HCT116 (cell line): Measurements from ENCODE around the gene CAMSAP1. TPM values are rescaled to one million over a fixed set of nuclear protein-coding genes. Genes with fewer than 3 reads are reported as not detected.

Source experiments
- ATAC-seq: fragments of 200-7000 bp; cut with Tn5 transposase; 2 replicates; pipeline ENCODE4 v1.9.1; 2020; ENCODE audit warnings: mild to moderate bottlenecking, moderate library complexity
- BruUV-seq: library from RNA; stranded (reverse); fragments of 400-500 nt; replicated peaks from 2 replicates; lab custom pipeline; 2021; lab: Mats Ljungman, UMichigan
- CTCF ChIA-PET: fragments of 300-600 bp; sonication (Branson Sonifier 250); formaldehyde crosslinking; loops from one replicate; lab custom pipeline; 2021; ENCODE audit warnings: antibody characterized with exemption; lab: Charles Lee
- POLR2A ChIA-PET: fragments of 300-600, 350-600 bp; sonication (Branson Sonifier 250); formaldehyde crosslinking; loops from one replicate; lab custom pipeline; 2021; ENCODE audit warnings: antibody characterized with exemption; lab: Charles Lee
- RAD21 ChIA-PET, 2 experiments: fragments of 300-600 bp; sonication (Branson Sonifier 250); formaldehyde crosslinking; loops; one replicate each; lab custom pipeline; 2023; ENCODE audit warnings: low total read pairs in 2 of 2; ENCODE audit not compliant: uncharacterized antibody in 2 of 2, unreplicated experiment in 2 of 2, low non-redundant PET in 1 of 2; lab: Charles Lee
- DNase-seq: peaks from one replicate; pipeline ENCODE4 v3.0.0-alpha.2; 2010; ENCODE audit warnings: low read depth, low spot score
- H2AFZ ChIP-seq: fragments of 200-600 bp; shearing (Covaris generic), sonication (generic); 2 replicates; pipeline ENCODE4 v1.6.1; 2017; ENCODE audit warnings: low read depth, mixed run types, mixed read lengths, antibody characterized with exemption, low read length; ENCODE audit not compliant: poor library complexity, severe bottlenecking
- H3K27ac ChIP-seq: 2 replicates; pipeline ENCODE4 v1.5.1; 2012; ENCODE audit warnings: low read depth, low read length
- H3K27me3 ChIP-seq: fragments of 200-600 bp; sonication (generic); 2 replicates; pipeline ENCODE4 v1.6.1; 2016; ENCODE audit warnings: mixed run types, low read length, mixed read lengths; ENCODE audit not compliant: insufficient read depth
- H3K36me3 ChIP-seq, 2 experiments: fragments of 200-500 bp in 1 of 2; fragments of 200-600 bp in 1 of 2; sonication (Bioruptor generic) in 1 of 2; sonication (generic) in 1 of 2; 2 replicates each; pipeline versions ENCODE4 v1.5.1 to v1.6.1; 2014 to 2016; ENCODE audit warnings: low read length in 2 of 2, inconsistent platforms in 1 of 2, mixed read lengths in 1 of 2, mixed run types in 1 of 2; ENCODE audit not compliant: insufficient read depth in 2 of 2, control insufficient read depth in 1 of 2
- H3K4me1 ChIP-seq, 2 experiments: fragments of 200-600 bp in 1 of 2; sonication (generic) in 1 of 2; 2 replicates each; pipeline versions ENCODE4 v1.5.1 to v1.6.1; 2012 to 2017; ENCODE audit warnings: low read length in 2 of 2, inconsistent platforms in 1 of 2, mild to moderate bottlenecking in 1 of 2, mixed read lengths in 1 of 2, mixed run types in 1 of 2, moderate library complexity in 1 of 2; ENCODE audit not compliant: insufficient read depth in 2 of 2, control insufficient read depth in 1 of 2
- H3K4me2 ChIP-seq: fragments of 200-600 bp; sonication (generic); 2 replicates; pipeline ENCODE4 v1.6.1; 2017; ENCODE audit warnings: mixed run types, low read length, mixed read lengths
- H3K4me3 ChIP-seq, 2 experiments: fragments of 200-600 bp in 1 of 2; sonication (generic) in 1 of 2; replicated peaks in 1 of 2; 2 replicates each; pipeline ENCODE4 v1.5.1; 2011 to 2016; ENCODE audit warnings: low read length in 2 of 2, control low read depth in 1 of 2, low read depth in 1 of 2, mild to moderate bottlenecking in 1 of 2, mixed read lengths in 1 of 2, mixed run types in 1 of 2
- H3K79me2 ChIP-seq: fragments of 200-600 bp; sonication (generic); 2 replicates; pipeline ENCODE4 v1.6.1; 2017; ENCODE audit warnings: mild to moderate bottlenecking, mixed run types, low read length, moderate library complexity, mixed read lengths; ENCODE audit not compliant: insufficient read depth
- H3K9ac ChIP-seq: fragments of 200-600 bp; sonication (generic); 2 replicates; pipeline ENCODE4 v1.6.1; 2016; ENCODE audit warnings: low read length, mixed read lengths
- H3K9me2 ChIP-seq: fragments of 200-600 bp; sonication (generic), shearing (Covaris generic); 2 replicates; pipeline ENCODE4 v1.6.1; 2017; ENCODE audit warnings: mixed run types, mild to moderate bottlenecking, moderate library complexity; ENCODE audit not compliant: insufficient read depth
- H3K9me3 ChIP-seq, 2 experiments: fragments of 200-500 bp in 1 of 2; fragments of 200-600 bp in 1 of 2; sonication (Bioruptor generic) in 1 of 2; sonication (generic) in 1 of 2; 2 replicates each; pipeline ENCODE4 v1.6.1; 2014 to 2017; ENCODE audit warnings: low read length in 2 of 2, mixed read lengths in 2 of 2, inconsistent platforms in 1 of 2, low read depth in 1 of 2, mild to moderate bottlenecking in 1 of 2, mixed run types in 1 of 2, moderate library complexity in 1 of 2; ENCODE audit not compliant: control insufficient read depth in 1 of 2, insufficient read depth in 1 of 2
- H4K20me1 ChIP-seq: fragments of 200-600 bp; sonication (generic), shearing (Covaris generic); 2 replicates; pipeline ENCODE4 v1.6.1; 2017; ENCODE audit warnings: mixed run types, mild to moderate bottlenecking, moderate library complexity; ENCODE audit not compliant: insufficient read depth
- CEBPB ChIP-seq: IDR thresholded peaks from 2 replicates; pipeline ENCODE4 v1.6.1; 2012; ENCODE audit warnings: low read depth
- ELF1 ChIP-seq: IDR thresholded peaks from 2 replicates; pipeline ENCODE4 v1.6.1; 2012; ENCODE audit warnings: low read depth, borderline replicate concordance
- EZH2 ChIP-seq: fragments of 200-600 bp; sonication (generic); IDR thresholded peaks from 2 replicates; pipeline ENCODE4 v1.6.1; 2017; ENCODE audit warnings: antibody characterized with exemption, mixed run types
- EZH2phosphoT487 ChIP-seq: fragments of 200-600 bp; IDR thresholded peaks from 2 replicates; pipeline ENCODE4 v1.6.1; 2018; ENCODE audit warnings: antibody characterized with exemption, borderline replicate concordance
- FOSL1 ChIP-seq: IDR thresholded peaks from 2 replicates; pipeline ENCODE4 v1.6.1; 2012; ENCODE audit warnings: low read depth
- JUND ChIP-seq: IDR thresholded peaks from 2 replicates; pipeline ENCODE4 v1.6.1; 2012
- POLR2A ChIP-seq: IDR thresholded peaks from 2 replicates; pipeline ENCODE4 v1.7.0; 2011; ENCODE audit warnings: borderline replicate concordance; ENCODE audit not compliant: insufficient read depth, insufficient read length; ENCODE audit errors: extremely low read depth
- POLR2AphosphoS5 ChIP-seq: IDR thresholded peaks from 2 replicates; pipeline ENCODE4 v1.6.1; 2011; ENCODE audit warnings: mild to moderate bottlenecking, low read depth, low read length, moderate library complexity
- RAD21 ChIP-seq: IDR thresholded peaks from 2 replicates; pipeline ENCODE4 v1.6.1; 2012; ENCODE audit warnings: low read depth, mild to moderate bottlenecking
- SIN3A ChIP-seq: IDR thresholded peaks from 2 replicates; pipeline ENCODE4 v1.6.1; 2012; ENCODE audit warnings: low read depth
- TCF7L2 ChIP-seq: IDR thresholded peaks from 2 replicates; pipeline ENCODE4 v1.7.0; 2011; ENCODE audit warnings: borderline replicate concordance, inconsistent platforms; ENCODE audit not compliant: insufficient read depth, insufficient read length; ENCODE audit errors: extremely low read depth
- YY1 ChIP-seq: IDR thresholded peaks from 2 replicates; pipeline ENCODE4 v1.6.1; 2011; ENCODE audit warnings: low read length, low read depth, moderate library complexity, mild to moderate bottlenecking; ENCODE audit not compliant: insufficient replicate concordance; ENCODE audit errors: extremely low read depth
- ZFX ChIP-seq: fragments of 450-650 bp; IDR thresholded peaks from 2 replicates; pipeline ENCODE4 v1.6.1; 2017
- intact Hi-C: fragments of 100-400 bp; cut with micrococcal nuclease; formaldehyde crosslinking; loops from 2 replicates; pipeline ENCODE4 v1.10.0; 2022
- total RNA-seq: library from RNA; stranded (reverse); gene quantifications from one replicate; pipeline ENCODE4 v1.2.1, GENCODE V29; 2021; ENCODE audit not compliant: unreplicated experiment
- TF ChIP-seq, protein P1 (sequence below): IDR thresholded peaks from 2 replicates; pipeline ENCODE4 v1.6.1; 2012; ENCODE audit warnings: low read depth
- TF ChIP-seq, protein P2 (sequence below): IDR thresholded peaks from 2 replicates; pipeline ENCODE4 v1.6.1; 2011; ENCODE audit warnings: mild to moderate bottlenecking, low read length, moderate library complexity; ENCODE audit not compliant: insufficient replicate concordance; ENCODE audit errors: extremely low read depth

CAMSAP1 gene
- total RNA-seq, 1 experiment from 2014 or later, result 33.1 TPM

DNA sequence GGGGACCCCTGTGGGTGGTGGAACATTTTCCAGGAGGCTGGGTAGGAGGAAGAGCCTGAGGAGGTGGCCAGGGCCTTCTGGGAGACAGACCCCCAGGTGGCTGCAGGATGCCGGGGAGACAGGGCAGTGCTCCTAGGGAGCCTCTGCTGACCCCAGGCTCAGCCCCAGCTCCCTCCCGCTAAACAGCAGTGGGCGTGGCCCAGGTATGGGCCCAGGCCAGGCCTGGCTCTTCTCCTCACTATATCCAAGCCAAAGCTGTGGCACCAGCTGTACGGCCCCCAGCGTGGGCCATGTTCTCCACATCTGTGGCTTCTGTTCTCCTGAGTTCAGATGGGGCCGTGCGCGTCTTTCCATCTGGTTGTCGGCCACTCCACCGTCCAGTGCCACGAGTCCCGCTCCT, 146.9 kb downstream of the CAMSAP1 start:
- ChIA-PET POLR2A (no interaction called here), CTCF (no interaction called here), RAD21 (no interaction called here)
- no peaks in the 10 kb centered on the region for H3K79me2 ChIP-seq
- H4K20me1 ChIP-seq, result no peaks in the 10 kb centered on the region
- BruUV-seq, result no TSS peak
- intact Hi-C loops, result no loop called here
- H3K36me3 ChIP-seq, result no peaks in the 10 kb centered on the region
- no peak overlapping the region for H3K4me2 ChIP-seq
- no peak overlapping the region for H3K9ac ChIP-seq
- no peak for TF ChIP-seq CEBPB
- no peak for TF ChIP-seq JUND
- no peak for TF ChIP-seq ELF1
- no peak for TF ChIP-seq ZFX
- no peak for TF ChIP-seq FOSL1
- TF ChIP-seq RAD21, result no peak
- no peak for TF ChIP-seq SIN3A
- no peak for TF ChIP-seq POLR2AphosphoS5
- TF ChIP-seq EZH2phosphoT487, result no peak
- TF ChIP-seq POLR2A, result no peak
- no peak overlapping the region for H2AFZ ChIP-seq
- DNase-seq, result no peak
- no peak overlapping the region for H3K27ac ChIP-seq
- H3K27me3 ChIP-seq, result no peaks in the 10 kb centered on the region
- H3K9me2 ChIP-seq, result no peaks in the 10 kb centered on the region
- H3K4me1 ChIP-seq, result no peaks in the 10 kb centered on the region
- H3K9me3 ChIP-seq, result no peaks in the 10 kb centered on the region
- no peak for ATAC-seq
- H3K4me3 ChIP-seq, result no peak overlapping the region

DNA sequence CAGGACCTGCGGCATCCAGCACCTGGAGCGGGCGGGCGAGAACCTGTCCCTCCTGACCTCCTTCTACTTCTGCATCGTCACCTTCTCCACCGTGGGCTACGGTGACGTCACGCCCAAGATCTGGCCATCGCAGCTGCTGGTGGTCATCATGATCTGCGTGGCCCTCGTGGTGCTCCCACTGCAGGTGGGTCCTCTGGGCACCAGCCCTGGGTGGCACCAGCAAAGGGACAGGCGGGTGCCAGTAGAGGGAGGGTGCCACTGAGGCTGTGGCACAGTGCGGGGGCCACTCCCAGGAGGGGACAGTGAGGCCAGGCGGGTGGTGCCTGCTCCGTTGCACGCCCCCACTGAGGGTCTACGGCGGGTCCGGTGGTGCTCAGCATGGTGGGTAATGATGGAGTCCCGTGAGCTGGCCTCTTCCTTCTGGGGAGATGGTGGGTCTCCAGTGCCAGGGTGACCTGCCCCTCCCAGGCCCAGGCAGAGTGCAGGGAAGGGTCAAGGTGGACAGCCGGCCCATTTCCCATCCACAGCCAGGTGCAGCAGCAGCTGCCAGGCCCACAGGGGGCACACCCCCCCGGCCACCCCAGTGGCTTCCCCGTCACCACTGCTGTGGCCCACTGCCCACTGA, 147.6 kb downstream of the CAMSAP1 start:
- Histone ChIP-seq H3K36me3 (no peaks in the 10 kb centered on the region), H3K27ac (no peak overlapping the region), H4K20me1 (no peaks in the 10 kb centered on the region), H3K4me3 (no peak overlapping the region), H3K27me3 (no peaks in the 10 kb centered on the region), H3K4me2 (no peak overlapping the region), H3K79me2 (no peaks in the 10 kb centered on the region), H3K9me2 (no peaks in the 10 kb centered on the region), H3K9me3 (no peaks in the 10 kb centered on the region), H3K4me1 (no peaks in the 10 kb centered on the region), H2AFZ (no peak overlapping the region), H3K9ac (no peak overlapping the region)
- no TSS peak for BruUV-seq
- DNase-seq, result no peak
- CTCF ChIA-PET, result no interaction called here
- RAD21 ChIA-PET, result no interaction called here
- intact Hi-C loops, result no loop called here
- no peak for ATAC-seq
- POLR2A ChIA-PET, result no interaction called here
- no peak for TF ChIP-seq POLR2AphosphoS5
- no peak for TF ChIP-seq JUND
- TF ChIP-seq EZH2, result no peak
- no peak for TF ChIP-seq SIN3A
- TF ChIP-seq RAD21, result no peak
- no peak for TF ChIP-seq YY1
- no peak for TF ChIP-seq TCF7L2
- TF ChIP-seq, protein P1, sequence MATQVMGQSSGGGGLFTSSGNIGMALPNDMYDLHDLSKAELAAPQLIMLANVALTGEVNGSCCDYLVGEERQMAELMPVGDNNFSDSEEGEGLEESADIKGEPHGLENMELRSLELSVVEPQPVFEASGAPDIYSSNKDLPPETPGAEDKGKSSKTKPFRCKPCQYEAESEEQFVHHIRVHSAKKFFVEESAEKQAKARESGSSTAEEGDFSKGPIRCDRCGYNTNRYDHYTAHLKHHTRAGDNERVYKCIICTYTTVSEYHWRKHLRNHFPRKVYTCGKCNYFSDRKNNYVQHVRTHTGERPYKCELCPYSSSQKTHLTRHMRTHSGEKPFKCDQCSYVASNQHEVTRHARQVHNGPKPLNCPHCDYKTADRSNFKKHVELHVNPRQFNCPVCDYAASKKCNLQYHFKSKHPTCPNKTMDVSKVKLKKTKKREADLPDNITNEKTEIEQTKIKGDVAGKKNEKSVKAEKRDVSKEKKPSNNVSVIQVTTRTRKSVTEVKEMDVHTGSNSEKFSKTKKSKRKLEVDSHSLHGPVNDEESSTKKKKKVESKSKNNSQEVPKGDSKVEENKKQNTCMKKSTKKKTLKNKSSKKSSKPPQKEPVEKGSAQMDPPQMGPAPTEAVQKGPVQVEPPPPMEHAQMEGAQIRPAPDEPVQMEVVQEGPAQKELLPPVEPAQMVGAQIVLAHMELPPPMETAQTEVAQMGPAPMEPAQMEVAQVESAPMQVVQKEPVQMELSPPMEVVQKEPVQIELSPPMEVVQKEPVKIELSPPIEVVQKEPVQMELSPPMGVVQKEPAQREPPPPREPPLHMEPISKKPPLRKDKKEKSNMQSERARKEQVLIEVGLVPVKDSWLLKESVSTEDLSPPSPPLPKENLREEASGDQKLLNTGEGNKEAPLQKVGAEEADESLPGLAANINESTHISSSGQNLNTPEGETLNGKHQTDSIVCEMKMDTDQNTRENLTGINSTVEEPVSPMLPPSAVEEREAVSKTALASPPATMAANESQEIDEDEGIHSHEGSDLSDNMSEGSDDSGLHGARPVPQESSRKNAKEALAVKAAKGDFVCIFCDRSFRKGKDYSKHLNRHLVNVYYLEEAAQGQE, result no peak
- no peak for TF ChIP-seq POLR2A
- TF ChIP-seq, protein P2, sequence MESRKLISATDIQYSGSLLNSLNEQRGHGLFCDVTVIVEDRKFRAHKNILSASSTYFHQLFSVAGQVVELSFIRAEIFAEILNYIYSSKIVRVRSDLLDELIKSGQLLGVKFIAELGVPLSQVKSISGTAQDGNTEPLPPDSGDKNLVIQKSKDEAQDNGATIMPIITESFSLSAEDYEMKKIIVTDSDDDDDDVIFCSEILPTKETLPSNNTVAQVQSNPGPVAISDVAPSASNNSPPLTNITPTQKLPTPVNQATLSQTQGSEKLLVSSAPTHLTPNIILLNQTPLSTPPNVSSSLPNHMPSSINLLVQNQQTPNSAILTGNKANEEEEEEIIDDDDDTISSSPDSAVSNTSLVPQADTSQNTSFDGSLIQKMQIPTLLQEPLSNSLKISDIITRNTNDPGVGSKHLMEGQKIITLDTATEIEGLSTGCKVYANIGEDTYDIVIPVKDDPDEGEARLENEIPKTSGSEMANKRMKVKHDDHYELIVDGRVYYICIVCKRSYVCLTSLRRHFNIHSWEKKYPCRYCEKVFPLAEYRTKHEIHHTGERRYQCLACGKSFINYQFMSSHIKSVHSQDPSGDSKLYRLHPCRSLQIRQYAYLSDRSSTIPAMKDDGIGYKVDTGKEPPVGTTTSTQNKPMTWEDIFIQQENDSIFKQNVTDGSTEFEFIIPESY, result no peak
- no peak for TF ChIP-seq CEBPB
